H9 (cell line): Measurements from ENCODE around the gene PRKCB. TPM values are rescaled to one million over a fixed set of nuclear protein-coding genes. Genes with fewer than 3 reads are reported as not detected.

Experiments
- DNase-seq: peaks from one replicate; pipeline ENCODE4 v3.0.0-alpha.2; 2017
- H2AFZ ChIP-seq: one replicate; pipeline ENCODE4 v1.6.1; 2013; ENCODE audit warnings: mild to moderate bottlenecking, low read length, control low read depth, moderate library complexity
- H2AK5ac ChIP-seq: 2 replicates; pipeline ENCODE4 v1.6.1; 2013; ENCODE audit warnings: low read length, control low read depth, mixed read lengths; ENCODE audit not compliant: insufficient read length
- H2BK120ac ChIP-seq: one replicate; pipeline ENCODE4 v1.6.1; 2013; ENCODE audit warnings: low read depth, mild to moderate bottlenecking, low read length, control low read depth, inconsistent platforms; ENCODE audit not compliant: poor library complexity, severe bottlenecking
- H2BK12ac ChIP-seq: 2 replicates; pipeline ENCODE4 v1.6.1; 2013; ENCODE audit warnings: low read length, control low read depth, mixed read lengths, low read depth; ENCODE audit not compliant: insufficient read length
- H2BK15ac ChIP-seq: 2 replicates; pipeline ENCODE4 v1.6.1; 2013; ENCODE audit warnings: low read depth, low read length, control low read depth
- H2BK20ac ChIP-seq: one replicate; pipeline ENCODE4 v1.6.1; 2013; ENCODE audit warnings: low read depth, mild to moderate bottlenecking, low read length, control low read depth, inconsistent platforms; ENCODE audit not compliant: poor library complexity, severe bottlenecking
- H2BK5ac ChIP-seq: 2 replicates; pipeline ENCODE4 v1.6.1; 2013; ENCODE audit warnings: low read length, control low read depth, mixed read lengths; ENCODE audit not compliant: insufficient read length
- H3K14ac ChIP-seq: 2 replicates; pipeline ENCODE4 v1.6.1; 2013; ENCODE audit warnings: low read length, control low read depth; ENCODE audit not compliant: insufficient read depth
- H3K18ac ChIP-seq: 2 replicates; pipeline ENCODE4 v1.6.1; 2013; ENCODE audit warnings: low read depth, mild to moderate bottlenecking, mixed read lengths, low read length, control low read depth; ENCODE audit not compliant: insufficient read length
- H3K23ac ChIP-seq: 2 replicates; pipeline ENCODE4 v1.6.1; 2013; ENCODE audit warnings: low read length, control low read depth, mixed read lengths, low read depth; ENCODE audit not compliant: insufficient read length
- H3K23me2 ChIP-seq: 2 replicates; pipeline ENCODE4 v1.6.1; 2013; ENCODE audit warnings: low read depth, mild to moderate bottlenecking, mixed read lengths, low read length, control low read depth; ENCODE audit not compliant: insufficient read length, poor library complexity, severe bottlenecking
- H3K27ac ChIP-seq: 2 replicates; pipeline ENCODE4 v1.5.1; 2013; ENCODE audit warnings: low read length, control low read depth, mixed read lengths, low read depth; ENCODE audit not compliant: insufficient read length
- H3K27me3 ChIP-seq: 2 replicates; pipeline ENCODE4 v1.6.1; 2013; ENCODE audit warnings: low read length, control low read depth, inconsistent platforms; ENCODE audit not compliant: insufficient read depth
- H3K4ac ChIP-seq: 2 replicates; pipeline ENCODE4 v1.6.1; 2013; ENCODE audit warnings: low read depth, mild to moderate bottlenecking, control low read depth, inconsistent platforms, low read length, moderate library complexity
- H3K4me1 ChIP-seq: 2 replicates; pipeline ENCODE4 v1.6.1; 2013; ENCODE audit warnings: low read length, control low read depth, inconsistent platforms; ENCODE audit not compliant: insufficient read depth
- H3K4me2 ChIP-seq: 2 replicates; pipeline ENCODE4 v1.6.1; 2013; ENCODE audit warnings: low read length, control low read depth, mixed read lengths; ENCODE audit not compliant: insufficient read length, insufficient read depth
- H3K56ac ChIP-seq: 2 replicates; pipeline ENCODE4 v1.6.1; 2013; ENCODE audit warnings: low read depth, mild to moderate bottlenecking, mixed read lengths, low read length, control low read depth; ENCODE audit not compliant: insufficient read length
- H3K79me1 ChIP-seq: 2 replicates; pipeline ENCODE4 v1.6.1; 2013; ENCODE audit warnings: low read depth, mild to moderate bottlenecking, moderate library complexity, low read length, control low read depth, inconsistent platforms; ENCODE audit not compliant: insufficient read depth, poor library complexity, severe bottlenecking
- H3K79me2 ChIP-seq: 2 replicates; pipeline ENCODE4 v1.6.1; 2013; ENCODE audit warnings: low read length, control low read depth, inconsistent platforms; ENCODE audit not compliant: insufficient read depth
- H3K9ac ChIP-seq: 2 replicates; pipeline ENCODE4 v1.6.1; 2013; ENCODE audit warnings: low read length, control low read depth, mixed read lengths; ENCODE audit not compliant: insufficient read length; ENCODE audit errors: extremely low read depth
- H3K9me3 ChIP-seq: one replicate; pipeline ENCODE4 v1.6.1; 2013; ENCODE audit warnings: low read depth, low read length, inconsistent platforms; ENCODE audit not compliant: control insufficient read depth
- H3T11ph ChIP-seq: one replicate; pipeline ENCODE4 v1.6.1; 2013; ENCODE audit warnings: mild to moderate bottlenecking, low read length, control low read depth, inconsistent platforms
- H4K20me1 ChIP-seq: one replicate; pipeline ENCODE4 v1.6.1; 2013; ENCODE audit not compliant: control insufficient read depth, insufficient read length, insufficient read depth
- H4K5ac ChIP-seq: 2 replicates; pipeline ENCODE4 v1.6.1; 2013; ENCODE audit warnings: low read depth, mild to moderate bottlenecking, mixed read lengths, low read length, control low read depth; ENCODE audit not compliant: insufficient read length
- H4K8ac ChIP-seq: replicated peaks from 2 replicates; pipeline ENCODE4 v1.6.1; 2013; ENCODE audit warnings: low read length, control low read depth, mixed read lengths, low read depth; ENCODE audit not compliant: insufficient read length
- H4K91ac ChIP-seq: 2 replicates; pipeline ENCODE4 v1.6.1; 2013; ENCODE audit warnings: low read depth, mild to moderate bottlenecking, moderate library complexity, mixed read lengths, low read length, control low read depth; ENCODE audit not compliant: insufficient read length
- H3K27ac Mint-ChIP-seq, 3 experiments: 2 replicates in 2 of 3; 3 replicates in 1 of 3; pipeline ENCODE4 v1.8.0; 2020 to 2021; ENCODE audit warnings: mixed read lengths in 3 of 3, mild to moderate bottlenecking in 1 of 3, moderate library complexity in 1 of 3
- H3K27me3 Mint-ChIP-seq: 2 replicates; pipeline ENCODE4 v1.8.0; 2021; ENCODE audit warnings: low read depth, mild to moderate bottlenecking, moderate library complexity, mixed read lengths
- H3K36me3 Mint-ChIP-seq, 3 experiments: 2 replicates in 2 of 3; 3 replicates in 1 of 3; pipeline ENCODE4 v1.8.0; 2020 to 2021; ENCODE audit warnings: low read depth in 3 of 3, mixed read lengths in 3 of 3; ENCODE audit not compliant: insufficient read depth in 1 of 3
- H3K4me1 Mint-ChIP-seq, 2 experiments: 2 replicates each; pipeline ENCODE4 v1.8.0; 2020; ENCODE audit warnings: mixed read lengths in 2 of 2
- H3K4me3 Mint-ChIP-seq, 2 experiments: 2 replicates in 1 of 2; 3 replicates in 1 of 2; pipeline ENCODE4 v1.8.0; 2020 to 2021; ENCODE audit warnings: mild to moderate bottlenecking in 2 of 2, mixed read lengths in 2 of 2, moderate library complexity in 1 of 2
- H3K9me3 Mint-ChIP-seq, 2 experiments: 2 replicates in 1 of 2; 3 replicates in 1 of 2; pipeline ENCODE4 v1.8.0; 2020; ENCODE audit warnings: mild to moderate bottlenecking in 2 of 2, mixed read lengths in 2 of 2, moderate library complexity in 1 of 2
- CTCF ChIP-seq: fragments of 200-600 bp; sonication (generic); conservative IDR thresholded peaks from 3 replicates; pipeline ENCODE4 v1.8.0; 2021; ENCODE audit warnings: antibody characterized with exemption, mild to moderate bottlenecking
- WGBS: extraction: QIAGEN DNeasy Blood & Tissue Kit; methylation state at CpG from one replicate; pipeline ENCODE4 v1.1.7; 2013; ENCODE audit warnings: missing lambda C conversion rate, low lambda C conversion rate, mixed read lengths; ENCODE audit not compliant: insufficient read length; ENCODE audit errors: extremely low coverage; 5-methylcytosine and 5-hydroxymethylcytosine counted together
- total RNA-seq: library from RNA; stranded (reverse); gene quantifications from 2 replicates; pipeline ENCODE4 v1.2.1, GENCODE V29; 2021

The PRKCB gene
- total RNA-seq, 1 experiment from 2014 or later: 7.0 TPM

GRCh38 chr16:24234737-24235136, 399.0 kb downstream of the PRKCB start:
- Histone ChIP-seq H3K56ac (no peak overlapping the region), H2BK15ac (no peak overlapping the region), H3K9me3 (peaks cover 8% of the 10 kb centered on the region), H2BK20ac (no peak overlapping the region), H3K27me3 (no peaks in the 10 kb centered on the region), H4K8ac (no peak overlapping the region), H3K27ac (no peak overlapping the region), H2AFZ (no peak overlapping the region), H2BK120ac (no peak overlapping the region), H2BK5ac (no peak overlapping the region), H3T11ph (no peak overlapping the region), H4K5ac (no peak overlapping the region), H3K9ac (no peak overlapping the region), H3K23ac (no peak overlapping the region), H3K79me1 (no peaks in the 10 kb centered on the region), H3K79me2 (no peaks in the 10 kb centered on the region), H2AK5ac (no peak overlapping the region), H4K91ac (no peak overlapping the region), H3K4me2 (no peak overlapping the region), H3K23me2 (no peaks in the 10 kb centered on the region), H2BK12ac (no peak overlapping the region), H3K18ac (no peak overlapping the region), H3K14ac (no peak overlapping the region), H3K4ac (no peak overlapping the region), H4K20me1 (no peaks in the 10 kb centered on the region), H3K4me1 (no peaks in the 10 kb centered on the region)
- TF ChIP-seq CTCF: no peak
- Mint-ChIP-seq H3K27me3 (peaks cover 4% of the 10 kb centered on the region), H3K9me3 (peaks cover 9 to 22% of the 10 kb centered on the region in 2 experiments; a peak in 4 of 5 replicates), H3K27ac (no peak overlapping the region), H3K4me1 (no peaks in the 10 kb centered on the region), H3K36me3 (peaks cover 0 to 23% (median 7%) of the 10 kb centered on the region in 3 experiments), H3K4me3 (no peak overlapping the region)
- no CpG with 5 or more reads among the region's 5 CpGs for WGBS
- DNase-seq: no peak
